A549 (cell line): Measurements from ENCODE around the gene HYOU1.

ENCODE experiments used
- CTCF ChIP-seq: fragments of >200 bp; sonication (Bioruptor Twin); formaldehyde crosslinking; IDR thresholded peaks from 3 replicates; pipeline ENCODE4 v1.5.1; 2016
- E2F6 ChIP-seq: IDR thresholded peaks from 2 replicates; pipeline ENCODE4 v1.6.1; 2012; ENCODE audit warnings: low read depth, borderline replicate concordance
- KDM1A ChIP-seq: fragments of 200-600 bp; sonication (generic); IDR thresholded peaks from 2 replicates; pipeline ENCODE4 v1.6.1; 2016; ENCODE audit warnings: low read depth, mild to moderate bottlenecking
- NPAS2 ChIP-seq: fragments of 250-450 bp; sonication (Bioruptor Pico); IDR thresholded peaks from 2 replicates; pipeline ENCODE4 v1.8.0; 2022; ENCODE audit warnings: mild to moderate bottlenecking, moderate library complexity, borderline replicate concordance
- POLR2A ChIP-seq: IDR thresholded peaks from 2 replicates; pipeline ENCODE4 v1.6.1; 2012; ENCODE audit warnings: mild to moderate bottlenecking, low read length
- TF ChIP-seq, protein P1 (sequence below): fragments of >200 bp; sonication (Bioruptor Twin); formaldehyde crosslinking; IDR thresholded peaks from 3 replicates; pipeline ENCODE4 v1.6.1; 2016

GRCh38 chr11:119057000-119057769 is at the start of gene HYOU1:
- TF ChIP-seq E2F6 (0 out of 2 replicates have a peak, but pooled peaks have one; percentile 38), CTCF (no peak), POLR2A (peak; percentile 71), NPAS2 (CRISPR knock-in tag) (no peak), KDM1A (no peak)
- TF ChIP-seq, protein P1, sequence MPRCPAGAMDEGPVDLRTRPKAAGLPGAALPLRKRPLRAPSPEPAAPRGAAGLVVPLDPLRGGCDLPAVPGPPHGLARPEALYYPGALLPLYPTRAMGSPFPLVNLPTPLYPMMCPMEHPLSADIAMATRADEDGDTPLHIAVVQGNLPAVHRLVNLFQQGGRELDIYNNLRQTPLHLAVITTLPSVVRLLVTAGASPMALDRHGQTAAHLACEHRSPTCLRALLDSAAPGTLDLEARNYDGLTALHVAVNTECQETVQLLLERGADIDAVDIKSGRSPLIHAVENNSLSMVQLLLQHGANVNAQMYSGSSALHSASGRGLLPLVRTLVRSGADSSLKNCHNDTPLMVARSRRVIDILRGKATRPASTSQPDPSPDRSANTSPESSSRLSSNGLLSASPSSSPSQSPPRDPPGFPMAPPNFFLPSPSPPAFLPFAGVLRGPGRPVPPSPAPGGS: peak; percentile 66; the same call in 2 of the 3 replicates
